ENCODE data around the gene USP25. TPM values are rescaled to one million over a fixed set of nuclear protein-coding genes. Genes with fewer than 3 reads are reported as not detected.
A peak's percentile ranks its signal among the peaks of the same experiment; 100 is the strongest.

The USP25 gene, protein sequence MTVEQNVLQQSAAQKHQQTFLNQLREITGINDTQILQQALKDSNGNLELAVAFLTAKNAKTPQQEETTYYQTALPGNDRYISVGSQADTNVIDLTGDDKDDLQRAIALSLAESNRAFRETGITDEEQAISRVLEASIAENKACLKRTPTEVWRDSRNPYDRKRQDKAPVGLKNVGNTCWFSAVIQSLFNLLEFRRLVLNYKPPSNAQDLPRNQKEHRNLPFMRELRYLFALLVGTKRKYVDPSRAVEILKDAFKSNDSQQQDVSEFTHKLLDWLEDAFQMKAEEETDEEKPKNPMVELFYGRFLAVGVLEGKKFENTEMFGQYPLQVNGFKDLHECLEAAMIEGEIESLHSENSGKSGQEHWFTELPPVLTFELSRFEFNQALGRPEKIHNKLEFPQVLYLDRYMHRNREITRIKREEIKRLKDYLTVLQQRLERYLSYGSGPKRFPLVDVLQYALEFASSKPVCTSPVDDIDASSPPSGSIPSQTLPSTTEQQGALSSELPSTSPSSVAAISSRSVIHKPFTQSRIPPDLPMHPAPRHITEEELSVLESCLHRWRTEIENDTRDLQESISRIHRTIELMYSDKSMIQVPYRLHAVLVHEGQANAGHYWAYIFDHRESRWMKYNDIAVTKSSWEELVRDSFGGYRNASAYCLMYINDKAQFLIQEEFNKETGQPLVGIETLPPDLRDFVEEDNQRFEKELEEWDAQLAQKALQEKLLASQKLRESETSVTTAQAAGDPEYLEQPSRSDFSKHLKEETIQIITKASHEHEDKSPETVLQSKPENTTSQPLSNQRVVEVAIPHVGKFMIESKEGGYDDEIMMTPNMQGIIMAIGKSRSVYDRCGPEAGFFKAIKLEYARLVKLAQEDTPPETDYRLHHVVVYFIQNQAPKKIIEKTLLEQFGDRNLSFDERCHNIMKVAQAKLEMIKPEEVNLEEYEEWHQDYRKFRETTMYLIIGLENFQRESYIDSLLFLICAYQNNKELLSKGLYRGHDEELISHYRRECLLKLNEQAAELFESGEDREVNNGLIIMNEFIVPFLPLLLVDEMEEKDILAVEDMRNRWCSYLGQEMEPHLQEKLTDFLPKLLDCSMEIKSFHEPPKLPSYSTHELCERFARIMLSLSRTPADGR
- total RNA-seq: 32.0 and 36.6 TPM in 2 replicates

DNA sequence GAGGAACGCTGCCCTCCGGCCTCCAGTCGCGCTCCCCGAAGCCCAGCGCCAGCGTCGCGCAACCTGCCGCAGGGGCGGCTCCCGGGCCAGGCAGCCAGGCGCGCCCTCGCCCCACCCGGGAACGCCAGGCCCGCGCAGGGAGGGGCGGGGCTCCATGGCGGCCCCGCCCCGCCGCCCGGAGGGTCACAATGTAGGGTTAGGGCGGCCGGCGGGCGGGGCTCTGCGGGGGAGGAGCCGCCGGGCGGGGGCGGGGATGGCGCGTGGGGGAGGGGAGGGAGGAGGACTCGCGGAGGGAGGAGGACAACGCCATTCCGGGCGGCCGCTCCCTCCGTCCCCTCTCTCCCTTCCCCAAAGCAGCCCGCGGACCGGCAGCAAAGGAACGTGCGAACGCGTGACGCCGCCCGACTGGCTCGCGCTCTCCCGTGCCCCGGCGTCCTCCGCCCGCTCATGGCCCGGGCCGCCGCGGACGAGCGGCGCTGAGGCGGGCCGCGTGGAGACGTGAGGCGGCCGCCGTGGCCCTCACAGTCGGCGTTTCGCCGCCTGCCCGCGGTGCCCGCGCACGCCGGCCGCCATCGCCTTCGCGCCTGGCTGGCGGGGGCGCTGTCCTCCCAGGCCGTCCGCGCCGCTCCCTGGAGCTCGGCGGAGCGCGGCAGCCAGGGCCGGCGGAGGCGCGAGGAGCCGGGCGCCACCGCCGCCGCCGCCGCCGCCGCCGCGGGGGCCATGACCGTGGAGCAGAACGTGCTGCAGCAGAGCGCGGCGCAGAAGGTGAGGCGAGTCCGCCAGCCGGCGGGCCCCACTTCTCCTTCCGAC is at the start of gene USP25:
Gene USP25 (plus strand): TSS at position 309 of the 810 bp plus-strand sequence. CDS start 412 bp downstream, at position 721.
- DNase-seq (ENCODE audit: low read depth): no peak

DNA sequence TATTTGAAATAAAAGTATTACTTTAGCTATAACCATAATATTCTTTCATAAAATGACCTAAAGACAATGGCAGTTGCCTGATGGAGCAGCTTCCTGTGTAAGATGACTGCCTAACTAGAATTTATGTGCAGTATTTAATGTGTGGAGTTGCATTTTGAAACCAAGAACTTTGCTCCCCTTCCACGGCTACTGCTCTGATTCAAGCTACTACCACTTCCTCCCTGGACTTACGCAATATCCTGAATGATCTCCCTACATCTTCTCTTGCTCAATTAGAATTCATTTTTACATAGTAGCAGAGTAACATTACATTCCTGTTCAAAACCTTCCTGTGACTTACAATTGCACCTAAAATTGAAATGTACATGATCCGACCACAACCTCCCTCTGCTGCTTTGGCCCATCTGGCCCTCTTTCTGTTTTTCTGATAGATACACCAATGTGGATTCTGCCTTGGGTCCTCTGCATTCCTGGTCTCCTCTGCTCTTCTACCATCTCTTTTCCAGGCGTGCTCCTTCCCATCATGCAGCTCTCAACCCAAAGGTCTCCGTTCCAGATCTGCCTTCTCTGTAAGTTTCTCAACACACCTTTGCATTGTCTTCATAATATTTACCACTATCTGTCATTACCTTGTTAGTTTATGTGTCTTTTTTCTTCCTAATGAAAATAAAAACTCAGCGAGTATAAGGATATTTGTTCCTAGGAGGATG is 47.4 kb upstream of the USP25 start:
- TF ChIP-seq, protein P1, sequence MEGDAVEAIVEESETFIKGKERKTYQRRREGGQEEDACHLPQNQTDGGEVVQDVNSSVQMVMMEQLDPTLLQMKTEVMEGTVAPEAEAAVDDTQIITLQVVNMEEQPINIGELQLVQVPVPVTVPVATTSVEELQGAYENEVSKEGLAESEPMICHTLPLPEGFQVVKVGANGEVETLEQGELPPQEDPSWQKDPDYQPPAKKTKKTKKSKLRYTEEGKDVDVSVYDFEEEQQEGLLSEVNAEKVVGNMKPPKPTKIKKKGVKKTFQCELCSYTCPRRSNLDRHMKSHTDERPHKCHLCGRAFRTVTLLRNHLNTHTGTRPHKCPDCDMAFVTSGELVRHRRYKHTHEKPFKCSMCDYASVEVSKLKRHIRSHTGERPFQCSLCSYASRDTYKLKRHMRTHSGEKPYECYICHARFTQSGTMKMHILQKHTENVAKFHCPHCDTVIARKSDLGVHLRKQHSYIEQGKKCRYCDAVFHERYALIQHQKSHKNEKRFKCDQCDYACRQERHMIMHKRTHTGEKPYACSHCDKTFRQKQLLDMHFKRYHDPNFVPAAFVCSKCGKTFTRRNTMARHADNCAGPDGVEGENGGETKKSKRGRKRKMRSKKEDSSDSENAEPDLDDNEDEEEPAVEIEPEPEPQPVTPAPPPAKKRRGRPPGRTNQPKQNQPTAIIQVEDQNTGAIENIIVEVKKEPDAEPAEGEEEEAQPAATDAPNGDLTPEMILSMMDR (IDR thresholded peaks at IDR 0.05; ENCODE audit: insufficient read depth, low read length, poor library complexity, severe bottlenecking): no peak
- no peaks in the 10 kb centered on the region for H3K36me3 ChIP-seq (ENCODE audit: control insufficient read depth, insufficient read depth, low read length)
- no peak overlapping the region for H3K4me3 ChIP-seq (ENCODE audit: low read depth, low read length)
- no peaks in the 10 kb centered on the region for H3K27me3 ChIP-seq (ENCODE audit: control insufficient read depth, insufficient read depth, low read length)
- DNase-seq (ENCODE audit: low read depth): no peak

More for the DNA sequence above, at the start of gene USP25:
- TF ChIP-seq, protein P1 (IDR thresholded peaks at IDR 0.05; ENCODE audit: insufficient read depth, low read length, poor library complexity, severe bottlenecking): no peak
- Histone ChIP-seq H3K4me3 (ENCODE audit: low read depth, low read length) (peak within 1 kb of the TSS; percentile 90), H3K27me3 (ENCODE audit: control insufficient read depth, insufficient read depth, low read length) (no peaks in the 10 kb centered on the region), H3K36me3 (ENCODE audit: control insufficient read depth, insufficient read depth, low read length) (no peaks in the 10 kb centered on the region)

DNA sequence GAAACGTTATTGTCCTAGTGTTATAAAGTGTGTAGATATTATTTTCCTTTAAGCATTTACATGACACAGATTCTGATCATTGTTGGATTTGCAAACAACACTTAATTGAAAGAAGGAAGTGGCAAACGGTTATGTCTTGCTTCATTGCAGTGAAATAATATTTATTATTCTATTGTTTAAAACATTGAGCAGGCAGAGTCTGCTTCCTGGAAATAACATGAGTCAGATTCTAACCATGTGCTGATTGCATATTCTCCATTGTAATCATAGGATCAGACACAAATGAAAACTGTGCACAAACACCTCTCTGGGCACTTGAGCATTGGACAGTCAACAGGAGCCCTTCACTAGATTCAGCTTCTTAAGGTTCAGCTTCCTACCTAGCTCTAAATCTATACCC is 46.8 kb upstream of the USP25 start:
- Histone ChIP-seq H3K4me3 (ENCODE audit: low read depth, low read length) (no peak overlapping the region), H3K36me3 (ENCODE audit: control insufficient read depth, insufficient read depth, low read length) (no peaks in the 10 kb centered on the region), H3K27me3 (ENCODE audit: control insufficient read depth, insufficient read depth, low read length) (no peaks in the 10 kb centered on the region)
- TF ChIP-seq, protein P1 (IDR thresholded peaks at IDR 0.05; ENCODE audit: insufficient read depth, low read length, poor library complexity, severe bottlenecking): no peak
- DNase-seq (ENCODE audit: low read depth): no peak

DNA sequence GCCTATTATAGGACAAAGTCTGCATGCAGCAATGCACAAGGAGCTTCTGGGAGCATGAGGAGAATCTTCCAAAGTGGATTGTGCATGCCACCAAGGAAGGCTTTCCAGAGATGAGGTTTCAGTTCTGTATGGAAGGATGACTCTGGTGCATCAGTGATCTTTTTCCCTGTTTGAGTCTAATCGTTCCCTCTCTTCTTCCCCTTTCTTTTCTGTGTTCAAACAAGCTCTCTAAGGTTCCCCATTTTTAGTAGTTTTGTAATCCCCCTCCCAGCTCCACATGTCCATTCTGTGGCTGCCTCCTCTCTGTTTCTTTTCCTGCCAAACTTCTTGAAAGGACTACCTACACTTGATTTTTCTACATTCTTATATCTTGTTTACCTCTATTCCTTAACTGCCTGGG is 43.3 kb upstream of the USP25 start:
- no peak for DNase-seq (ENCODE audit: low read depth)
- no peaks in the 10 kb centered on the region for H3K36me3 ChIP-seq (ENCODE audit: control insufficient read depth, insufficient read depth, low read length)
- no peaks in the 10 kb centered on the region for H3K27me3 ChIP-seq (ENCODE audit: control insufficient read depth, insufficient read depth, low read length)
- H3K4me3 ChIP-seq (ENCODE audit: low read depth, low read length): no peak overlapping the region
- TF ChIP-seq, protein P1 (IDR thresholded peaks at IDR 0.05; ENCODE audit: insufficient read depth, low read length, poor library complexity, severe bottlenecking): no peak

DNA sequence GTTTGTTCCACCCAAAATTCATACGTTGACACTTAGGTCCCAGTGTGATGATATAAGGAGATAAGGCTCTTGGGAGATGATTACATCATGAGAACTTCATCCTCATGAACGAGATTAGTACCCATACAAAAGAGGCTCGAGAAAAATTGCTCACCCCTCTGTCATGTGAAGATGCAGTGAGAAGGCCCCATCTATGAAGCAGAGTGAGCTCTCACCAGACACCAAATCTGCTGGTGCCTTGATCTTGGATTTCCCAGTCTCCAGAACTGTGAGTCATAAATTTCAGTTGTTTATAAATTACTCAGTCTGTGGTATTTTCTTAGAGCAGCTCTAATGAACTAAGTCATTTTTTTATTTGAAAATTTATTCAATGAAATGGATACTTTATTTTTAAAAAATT is 42.6 kb upstream of the USP25 start:
- no peaks in the 10 kb centered on the region for H3K36me3 ChIP-seq (ENCODE audit: control insufficient read depth, insufficient read depth, low read length)
- no peak overlapping the region for H3K4me3 ChIP-seq (ENCODE audit: low read depth, low read length)
- no peaks in the 10 kb centered on the region for H3K27me3 ChIP-seq (ENCODE audit: control insufficient read depth, insufficient read depth, low read length)
- DNase-seq (ENCODE audit: low read depth): no peak
- TF ChIP-seq, protein P1 (IDR thresholded peaks at IDR 0.05; ENCODE audit: insufficient read depth, low read length, poor library complexity, severe bottlenecking): no peak
